Measurements from ENCODE around the gene TPK1.
"Not testable (repeated sequence)": the region's sequence is repeated elsewhere in the genome, so short reads cannot be mapped to it uniquely, and the experiment has no call there.

TPK1 gene

DNA sequence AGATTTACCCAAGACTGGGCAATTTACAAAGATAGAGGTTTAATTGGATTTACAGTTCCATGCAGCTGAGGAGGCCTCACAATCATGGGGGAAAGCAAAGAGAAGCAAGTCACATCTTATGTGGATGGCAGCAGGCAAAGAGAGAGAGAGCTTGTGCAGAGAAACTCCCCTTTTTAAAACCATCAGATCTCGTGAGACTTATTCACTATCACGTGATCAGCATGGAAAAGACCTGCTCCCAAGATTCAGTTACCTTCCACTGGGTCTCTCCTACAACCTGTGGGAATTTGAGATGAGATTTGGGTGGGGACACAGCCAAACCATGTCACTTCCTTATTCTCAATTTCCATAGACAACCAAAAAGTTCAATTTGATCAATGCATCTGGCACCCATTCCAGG is 407.4 kb downstream of the TPK1 start:
- in situ Hi-C loops (cut with HindIII; ENCODE audit: low pct_ligation_motif_present, low sequenced_read_pairs) = no loop called here
- TF ChIP-seq, protein P1, sequence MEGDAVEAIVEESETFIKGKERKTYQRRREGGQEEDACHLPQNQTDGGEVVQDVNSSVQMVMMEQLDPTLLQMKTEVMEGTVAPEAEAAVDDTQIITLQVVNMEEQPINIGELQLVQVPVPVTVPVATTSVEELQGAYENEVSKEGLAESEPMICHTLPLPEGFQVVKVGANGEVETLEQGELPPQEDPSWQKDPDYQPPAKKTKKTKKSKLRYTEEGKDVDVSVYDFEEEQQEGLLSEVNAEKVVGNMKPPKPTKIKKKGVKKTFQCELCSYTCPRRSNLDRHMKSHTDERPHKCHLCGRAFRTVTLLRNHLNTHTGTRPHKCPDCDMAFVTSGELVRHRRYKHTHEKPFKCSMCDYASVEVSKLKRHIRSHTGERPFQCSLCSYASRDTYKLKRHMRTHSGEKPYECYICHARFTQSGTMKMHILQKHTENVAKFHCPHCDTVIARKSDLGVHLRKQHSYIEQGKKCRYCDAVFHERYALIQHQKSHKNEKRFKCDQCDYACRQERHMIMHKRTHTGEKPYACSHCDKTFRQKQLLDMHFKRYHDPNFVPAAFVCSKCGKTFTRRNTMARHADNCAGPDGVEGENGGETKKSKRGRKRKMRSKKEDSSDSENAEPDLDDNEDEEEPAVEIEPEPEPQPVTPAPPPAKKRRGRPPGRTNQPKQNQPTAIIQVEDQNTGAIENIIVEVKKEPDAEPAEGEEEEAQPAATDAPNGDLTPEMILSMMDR (IDR thresholded peaks at IDR 0.05; ENCODE audit: low read depth, low read length, missing control alignments) = no peak
- no peak overlapping the region for H3K27ac ChIP-seq

DNA sequence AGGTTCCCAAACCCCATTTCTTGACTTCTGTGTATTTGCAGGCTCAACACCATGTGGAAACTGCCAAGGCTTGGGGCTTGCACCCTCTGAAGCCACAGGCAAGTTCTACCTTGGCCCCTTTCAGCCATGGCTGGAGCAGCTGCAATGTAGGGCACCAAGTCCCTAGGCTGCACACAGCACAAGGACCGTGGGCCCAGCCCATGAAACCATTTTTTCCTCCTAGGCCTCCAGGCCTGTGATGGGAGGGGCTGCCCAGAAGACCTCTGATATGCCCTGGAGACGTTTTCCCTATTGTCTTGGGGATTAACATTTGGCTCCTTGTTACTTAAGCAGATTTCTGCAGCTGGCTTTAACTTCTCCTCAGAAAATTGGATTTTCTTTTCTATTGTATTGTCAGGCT is 408.3 kb downstream of the TPK1 start:
- H3K4me3 ChIP-seq (ENCODE audit: low read depth, low read length); in situ Hi-C loops (cut with HindIII; ENCODE audit: low pct_ligation_motif_present, low sequenced_read_pairs); DNase-seq; H3K27me3 ChIP-seq (replicated peaks); H3K36me3 ChIP-seq (replicated peaks); H3K27ac ChIP-seq: not testable (repeated sequence)

More for the DNA sequence above, 407.4 kb downstream of the TPK1 start:
- H3K27me3 ChIP-seq (replicated peaks) = no peaks in the 10 kb centered on the region
- H3K4me3 ChIP-seq (ENCODE audit: low read depth, low read length) = no peak overlapping the region
- no peaks in the 10 kb centered on the region for H3K36me3 ChIP-seq (replicated peaks)
- DNase-seq = no peak

DNA sequence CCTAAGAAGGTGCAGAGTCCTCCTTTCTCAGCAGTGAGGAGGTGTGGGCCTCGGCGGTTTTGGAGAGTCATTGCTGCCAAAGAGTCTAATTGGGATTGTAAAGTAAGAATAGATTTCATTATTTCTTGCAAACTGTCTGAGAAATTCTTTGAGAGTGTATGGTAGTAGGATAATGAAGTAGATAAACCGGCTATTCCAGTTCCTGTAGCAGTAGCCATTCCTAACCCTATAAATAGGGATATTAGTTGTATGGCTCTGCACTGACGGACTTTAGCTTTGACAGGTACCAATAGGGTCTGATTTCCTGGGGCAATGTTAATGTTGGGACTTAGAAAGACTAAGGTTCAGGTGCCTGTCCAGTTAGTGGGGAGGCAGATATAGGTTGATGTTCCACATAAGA is 416.9 kb downstream of the TPK1 start:
- H3K27ac ChIP-seq; in situ Hi-C loops (cut with HindIII; ENCODE audit: low pct_ligation_motif_present, low sequenced_read_pairs); DNase-seq; H3K4me3 ChIP-seq (ENCODE audit: low read depth, low read length); H3K36me3 ChIP-seq (replicated peaks); H3K27me3 ChIP-seq (replicated peaks): not testable (repeated sequence)

DNA sequence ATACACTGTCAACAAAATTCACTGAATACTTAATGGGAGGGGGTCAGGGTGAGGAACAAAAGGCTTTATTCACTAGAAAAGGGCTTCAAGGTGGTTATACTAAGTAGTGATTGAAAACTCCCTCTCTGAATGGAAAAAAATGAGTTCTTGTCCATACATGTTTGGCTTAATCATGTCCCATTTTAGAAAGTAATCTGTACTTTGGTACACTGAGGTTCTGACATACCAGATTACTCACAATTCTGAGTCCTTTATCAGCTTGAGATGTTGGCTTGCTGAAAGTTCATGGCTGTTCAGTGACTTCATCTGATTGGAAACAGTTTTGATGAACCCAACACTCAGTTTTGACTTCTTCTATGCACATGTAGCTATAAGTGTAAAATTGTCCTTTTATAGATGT is 419.5 kb downstream of the TPK1 start:
- no peak overlapping the region for H3K27ac ChIP-seq

DNA sequence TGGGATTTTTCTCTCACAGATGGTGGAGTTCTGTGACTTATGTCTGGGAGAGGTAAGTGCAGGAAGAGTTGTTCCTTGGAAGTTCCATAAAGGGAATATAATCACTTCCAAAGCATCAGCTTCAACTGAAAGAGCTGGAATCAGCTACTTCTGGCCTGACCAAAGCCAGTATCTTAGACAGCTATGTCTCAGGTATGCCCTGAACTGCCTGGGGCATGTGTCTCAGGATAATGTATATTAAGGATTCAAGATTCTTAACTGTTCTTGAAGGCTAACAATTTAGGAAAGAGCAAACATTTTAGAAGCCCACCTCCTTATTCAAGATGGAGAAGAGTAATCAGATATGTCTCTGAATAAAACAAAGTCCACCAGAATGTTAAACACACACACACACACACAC is 420.0 kb downstream of the TPK1 start:
- in situ Hi-C loops (cut with HindIII; ENCODE audit: low pct_ligation_motif_present, low sequenced_read_pairs) = no loop called here
- Histone ChIP-seq H3K4me3 (ENCODE audit: low read depth, low read length) (no peak overlapping the region), H3K27ac (no peak overlapping the region), H3K36me3 (replicated peaks) (no peaks in the 10 kb centered on the region), H3K27me3 (replicated peaks) (no peaks in the 10 kb centered on the region)
- no peak for DNase-seq
- TF ChIP-seq, protein P1 (IDR thresholded peaks at IDR 0.05; ENCODE audit: low read depth, low read length, missing control alignments) = no peak

More for the DNA sequence above, 419.5 kb downstream of the TPK1 start:
- H3K27me3 ChIP-seq (replicated peaks) = no peaks in the 10 kb centered on the region
- H3K4me3 ChIP-seq (ENCODE audit: low read depth, low read length) = no peak overlapping the region
- H3K36me3 ChIP-seq (replicated peaks) = no peaks in the 10 kb centered on the region
- TF ChIP-seq, protein P1 (IDR thresholded peaks at IDR 0.05; ENCODE audit: low read depth, low read length, missing control alignments) = no peak
- peak; percentile 10 for DNase-seq
- in situ Hi-C loops (cut with HindIII; ENCODE audit: low pct_ligation_motif_present, low sequenced_read_pairs) = no loop called here

DNA sequence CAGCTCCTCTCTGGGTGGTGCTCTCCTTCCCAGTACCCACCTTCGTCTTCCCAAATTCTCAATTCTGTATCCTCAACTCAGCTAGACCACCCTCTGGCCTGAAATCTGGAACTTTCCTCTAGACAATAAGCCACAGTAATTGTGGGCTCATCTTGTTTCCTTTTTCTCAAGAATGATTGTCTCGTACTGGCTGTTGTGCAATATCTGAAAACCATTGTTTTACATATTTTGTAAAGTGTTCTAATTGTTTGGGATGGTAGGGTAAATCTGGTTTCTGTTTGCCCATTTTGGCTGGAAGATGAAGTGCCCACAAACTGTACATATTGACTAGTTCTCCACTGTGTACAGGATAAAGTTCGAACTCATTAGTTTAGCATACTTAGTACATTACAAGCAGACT is 421.0 kb downstream of the TPK1 start:
- H3K27ac ChIP-seq = no peak overlapping the region
- in situ Hi-C loops (cut with HindIII; ENCODE audit: low pct_ligation_motif_present, low sequenced_read_pairs) = no loop called here
- TF ChIP-seq, protein P1 (IDR thresholded peaks at IDR 0.05; ENCODE audit: low read depth, low read length, missing control alignments) = no peak

DNA sequence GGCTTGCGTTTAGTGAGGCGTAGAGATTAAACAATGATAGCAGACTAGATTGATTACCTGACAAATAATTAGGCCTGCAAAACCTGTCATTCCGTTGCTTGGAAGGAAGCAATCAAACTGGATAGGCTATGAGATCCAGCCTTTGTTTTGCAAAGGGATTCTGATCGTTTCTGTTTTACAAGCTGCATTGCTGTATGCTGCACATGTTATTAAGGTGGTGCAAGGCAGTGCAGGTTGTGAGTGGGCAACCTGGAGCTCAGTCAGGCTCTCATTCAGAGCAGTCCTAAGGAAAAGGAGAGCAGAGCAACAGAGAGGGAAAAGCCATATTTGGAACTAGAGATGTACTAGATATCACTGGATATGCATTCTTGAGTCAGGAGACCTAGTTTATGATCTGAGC is 425.4 kb downstream of the TPK1 start:
- TF ChIP-seq, protein P1 (IDR thresholded peaks at IDR 0.05; ENCODE audit: low read depth, low read length, missing control alignments) = no peak
- H3K27me3 ChIP-seq (replicated peaks) = no peaks in the 10 kb centered on the region
- no peak for DNase-seq
- H3K27ac ChIP-seq = no peak overlapping the region
- no peaks in the 10 kb centered on the region for H3K36me3 ChIP-seq (replicated peaks)
- H3K4me3 ChIP-seq (ENCODE audit: low read depth, low read length) = no peak overlapping the region
- in situ Hi-C loops (cut with HindIII; ENCODE audit: low pct_ligation_motif_present, low sequenced_read_pairs) = no loop called here

More for the DNA sequence above, 421.0 kb downstream of the TPK1 start:
- Histone ChIP-seq H3K27me3 (replicated peaks) (no peaks in the 10 kb centered on the region), H3K4me3 (ENCODE audit: low read depth, low read length) (no peak overlapping the region), H3K36me3 (replicated peaks) (no peaks in the 10 kb centered on the region)
- no peak for DNase-seq
